ENCODE results near the gene LSR.

The LSR gene

GRCh38 chr19:35216016-35216832 is 32.6 kb upstream of the LSR start:
- H3K27ac ChIP-seq (ENCODE audit: low read depth, low read length, poor library complexity, severe bottlenecking), result peak overlapping the region; percentile 99
- no peak overlapping the region for H3K4me3 ChIP-seq (ENCODE audit: low read depth, low read length, poor library complexity, severe bottlenecking)
- H3K9me3 ChIP-seq (ENCODE audit: low read length), result peaks cover 6% of the 10 kb centered on the region; the same call in 1 of the 2 replicates
- no peak for TF ChIP-seq EZH2 (IDR thresholded peaks at IDR 0.05; ENCODE audit: borderline replicate concordance, low read length)
- no peak for TF ChIP-seq CTCF (IDR thresholded peaks at IDR 0.05; ENCODE audit: low read length)
- peaks cover 59% of the 10 kb centered on the region for H3K4me1 ChIP-seq (ENCODE audit: insufficient read depth, low read length, severe bottlenecking)
- H3K27me3 ChIP-seq (ENCODE audit: insufficient read depth, low read length), result no peaks in the 10 kb centered on the region
- no peak overlapping the region for H3K9ac ChIP-seq (ENCODE audit: low read length)
- H3K79me2 ChIP-seq (ENCODE audit: insufficient read depth, low read length), result no peaks in the 10 kb centered on the region
- no peaks in the 10 kb centered on the region for H4K20me1 ChIP-seq (ENCODE audit: insufficient read depth, low read length)
- no peak overlapping the region for H2AFZ ChIP-seq (ENCODE audit: low read length)
- no peak overlapping the region for H3K4me2 ChIP-seq (ENCODE audit: low read length)
- H3K36me3 ChIP-seq (ENCODE audit: insufficient read depth, low read length), result no peaks in the 10 kb centered on the region; the same call in 1 of the 2 replicates
- H3F3A ChIP-seq (ENCODE audit: insufficient read depth, low read length), result no peaks in the 10 kb centered on the region
- H3K9me2 ChIP-seq (ENCODE audit: low read depth, low read length), result no peaks in the 10 kb centered on the region

GRCh38 chr19:35216833-35217648 is 31.8 kb upstream of the LSR start:
- H3K4me2 ChIP-seq (ENCODE audit: low read length), result no peak overlapping the region
- no peaks in the 10 kb centered on the region for H4K20me1 ChIP-seq (ENCODE audit: insufficient read depth, low read length)
- H3K79me2 ChIP-seq (ENCODE audit: insufficient read depth, low read length), result no peaks in the 10 kb centered on the region
- H2AFZ ChIP-seq (ENCODE audit: low read length), result no peak overlapping the region
- H3K4me1 ChIP-seq (ENCODE audit: insufficient read depth, low read length, severe bottlenecking), result peaks cover 51% of the 10 kb centered on the region
- no peak overlapping the region for H3K4me3 ChIP-seq (ENCODE audit: low read depth, low read length, poor library complexity, severe bottlenecking)
- peak overlapping the region; percentile 99 for H3K27ac ChIP-seq (ENCODE audit: low read depth, low read length, poor library complexity, severe bottlenecking)
- no peak overlapping the region for H3K9ac ChIP-seq (ENCODE audit: low read length)
- H3K9me3 ChIP-seq (ENCODE audit: low read length), result peaks cover 6% of the 10 kb centered on the region; the same call in 1 of the 2 replicates
- TF ChIP-seq CTCF (IDR thresholded peaks at IDR 0.05; ENCODE audit: low read length) (peak; percentile 65), EZH2 (IDR thresholded peaks at IDR 0.05; ENCODE audit: borderline replicate concordance, low read length) (no peak)
- no peaks in the 10 kb centered on the region for H3K27me3 ChIP-seq (ENCODE audit: insufficient read depth, low read length)
- H3K9me2 ChIP-seq (ENCODE audit: low read depth, low read length), result no peaks in the 10 kb centered on the region
- no peaks in the 10 kb centered on the region for H3F3A ChIP-seq (ENCODE audit: insufficient read depth, low read length)
- H3K36me3 ChIP-seq (ENCODE audit: insufficient read depth, low read length), result no peaks in the 10 kb centered on the region; the same call in 1 of the 2 replicates

GRCh38 chr19:35217649-35217990 is 31.2 kb upstream of the LSR start:
- H3K36me3 ChIP-seq (ENCODE audit: insufficient read depth, low read length), result no peaks in the 10 kb centered on the region; the same call in 1 of the 2 replicates
- H3K9me2 ChIP-seq (ENCODE audit: low read depth, low read length), result no peaks in the 10 kb centered on the region
- peaks cover 6% of the 10 kb centered on the region; the same call in 1 of the 2 replicates for H3K9me3 ChIP-seq (ENCODE audit: low read length)
- no peak overlapping the region for H3K4me2 ChIP-seq (ENCODE audit: low read length)
- TF ChIP-seq CTCF (IDR thresholded peaks at IDR 0.05; ENCODE audit: low read length) (no peak), EZH2 (IDR thresholded peaks at IDR 0.05; ENCODE audit: borderline replicate concordance, low read length) (no peak)
- H4K20me1 ChIP-seq (ENCODE audit: insufficient read depth, low read length), result no peaks in the 10 kb centered on the region
- no peak overlapping the region for H3K9ac ChIP-seq (ENCODE audit: low read length)
- peaks cover 51% of the 10 kb centered on the region for H3K4me1 ChIP-seq (ENCODE audit: insufficient read depth, low read length, severe bottlenecking)
- no peaks in the 10 kb centered on the region for H3K79me2 ChIP-seq (ENCODE audit: insufficient read depth, low read length)
- no peaks in the 10 kb centered on the region for H3K27me3 ChIP-seq (ENCODE audit: insufficient read depth, low read length)
- H3K4me3 ChIP-seq (ENCODE audit: low read depth, low read length, poor library complexity, severe bottlenecking), result no peak overlapping the region
- H2AFZ ChIP-seq (ENCODE audit: low read length), result no peak overlapping the region
- H3F3A ChIP-seq (ENCODE audit: insufficient read depth, low read length), result no peaks in the 10 kb centered on the region
- H3K27ac ChIP-seq (ENCODE audit: low read depth, low read length, poor library complexity, severe bottlenecking), result no peak overlapping the region
